Activated CD8-positive, alpha-beta memory T cell treated with anti-CD3 and anti-CD28 coated beads, Interleukin-2, amount 50 U/mL, for 1 hour (primary cell): ENCODE measurements around the gene SMARCD1.
"Not testable (repeated sequence)": the region's sequence is repeated elsewhere in the genome, so short reads cannot be mapped to it uniquely, and the experiment has no call there.

Source experiments
- DNase-seq: peaks from one replicate; pipeline ENCODE4 v3.0.0-alpha.2; 2020; ENCODE audit errors: extremely low read depth

SMARCD1 gene

GRCh38 chr12:50077099-50077498 is 8.0 kb upstream of the SMARCD1 start:
- no peak for DNase-seq

GRCh38 chr12:50078281-50078680 is 6.9 kb upstream of the SMARCD1 start:
- DNase-seq = no peak

GRCh38 chr12:50079771-50080170 is 5.4 kb upstream of the SMARCD1 start:
- DNase-seq = no peak

- no peak for DNase-seq
These were observed 3.9 kb upstream of the SMARCD1 start for GRCh38 chr12:50081096-50081808.

- no peak for DNase-seq
These were observed 2.5 kb upstream of the SMARCD1 start for GRCh38 chr12:50082644-50083043.

- no peak for DNase-seq
These were observed 1.8 kb upstream of the SMARCD1 start for GRCh38 chr12:50083301-50083700.

- not testable (repeated sequence) for DNase-seq
These were observed 750 bp upstream of the SMARCD1 start for GRCh38 chr12:50084409-50084774.

- DNase-seq = peak; percentile 29
These were observed 502 bp downstream of the SMARCD1 start for GRCh38 chr12:50085615-50086072.

- no peak for DNase-seq
These were observed 1.0 kb downstream of the SMARCD1 start for GRCh38 chr12:50086148-50086547.

GRCh38 chr12:50087151-50087550 is 2.0 kb downstream of the SMARCD1 start:
- DNase-seq = no peak

- DNase-seq = no peak
These were observed 2.9 kb downstream of the SMARCD1 start for GRCh38 chr12:50087995-50088394.

- no peak for DNase-seq
These were observed 3.6 kb downstream of the SMARCD1 start for GRCh38 chr12:50088577-50089335.

- DNase-seq = no peak
These were observed 4.6 kb downstream of the SMARCD1 start for GRCh38 chr12:50089730-50090129.

- no peak for DNase-seq
These were observed 5.2 kb downstream of the SMARCD1 start for GRCh38 chr12:50090391-50090790.

- DNase-seq = no peak
These were observed 12.8 kb downstream of the SMARCD1 start for GRCh38 chr12:50097952-50098351.

- DNase-seq = no peak
These were observed 14.3 kb downstream of the SMARCD1 start for GRCh38 chr12:50099302-50100008.

- no peak for DNase-seq
These were observed 15.4 kb downstream of the SMARCD1 start for GRCh38 chr12:50100561-50100960.

- no peak for DNase-seq
These were observed 16.5 kb downstream of the SMARCD1 start for GRCh38 chr12:50101663-50102062.

- DNase-seq = no peak
These were observed 17.0 kb downstream of the SMARCD1 start for GRCh38 chr12:50102131-50102531.

- DNase-seq = no peak
These were observed 17.6 kb downstream of the SMARCD1 start for GRCh38 chr12:50102646-50103309.

GRCh38 chr12:50103351-50103750 is 18.2 kb downstream of the SMARCD1 start:
- DNase-seq = no peak

- no peak for DNase-seq
These were observed 18.7 kb downstream of the SMARCD1 start, which contains the start of gene GPD1 for GRCh38 chr12:50103767-50104321. Gene GPD1, plus strand, starts transcription at chr12:50104008. Its CDS starts 43 bp downstream, at chr12:50104051.
